OCI-LY7 (cell line): ENCODE measurements around the gene PRKG1.

Experiments
- CTCF ChIP-seq: fragments of 200-600 bp; sonication (generic); conservative IDR thresholded peaks from 2 replicates; pipeline ENCODE4 v1.5.1; 2014; ENCODE audit warnings: mild to moderate bottlenecking, antibody characterized with exemption, low read length, moderate library complexity, mixed read lengths
- EZH2phosphoT487 ChIP-seq: fragments of 200-600 bp; sonication (generic); IDR thresholded peaks from 2 replicates; pipeline ENCODE4 v1.6.1; 2018; ENCODE audit warnings: low read depth, borderline replicate concordance, mild to moderate bottlenecking, mixed run types, antibody characterized with exemption, low read length, moderate library complexity, mixed read lengths

GRCh38 chr10:51606825-51607462 lies 532.7 kb downstream of the PRKG1 start:
- TF ChIP-seq CTCF: no peak
- no peak for TF ChIP-seq EZH2phosphoT487
